Osteoblast (primary cell): ENCODE measurements around the gene ATP6V1G2. TPM values are rescaled to one million over a fixed set of nuclear protein-coding genes. Genes with fewer than 3 reads are reported as not detected.

Experiments
- DNase-seq: peaks from one replicate; pipeline ENCODE4 v3.0.0; 2011; ENCODE audit warnings: low spot score, mixed read lengths; ENCODE audit not compliant: insufficient read length; ENCODE audit errors: missing footprints
- H2AFZ ChIP-seq: 2 replicates; pipeline ENCODE4 v1.6.0; 2011; ENCODE audit warnings: mild to moderate bottlenecking, low read length
- H3K27ac ChIP-seq: 2 replicates; pipeline ENCODE4 v1.5.1; 2011; ENCODE audit warnings: mild to moderate bottlenecking, low read depth, low read length, moderate library complexity
- H3K27me3 ChIP-seq: 2 replicates; pipeline ENCODE4 v1.6.0; 2012; ENCODE audit warnings: mild to moderate bottlenecking, control low read depth, inconsistent platforms, low read length, moderate library complexity; ENCODE audit not compliant: insufficient read depth
- H3K36me3 ChIP-seq: 2 replicates; pipeline ENCODE4 v1.5.1; 2011; ENCODE audit warnings: mild to moderate bottlenecking, low read length, control low read depth, moderate library complexity; ENCODE audit not compliant: insufficient read depth
- H3K4me1 ChIP-seq: 2 replicates; pipeline ENCODE4 v1.5.1; 2011; ENCODE audit warnings: mild to moderate bottlenecking, low read length, control low read depth, moderate library complexity; ENCODE audit not compliant: insufficient read depth
- H3K4me2 ChIP-seq: 2 replicates; pipeline ENCODE4 v1.6.0; 2011; ENCODE audit warnings: mild to moderate bottlenecking, low read length; ENCODE audit not compliant: insufficient read depth
- H3K4me3 ChIP-seq: fragments of 200-600 bp; sonication (generic); 3 replicates; pipeline ENCODE4 v1.5.1; 2012; ENCODE audit warnings: mild to moderate bottlenecking, low read length, inconsistent platforms; ENCODE audit not compliant: insufficient read depth
- H3K79me2 ChIP-seq: 2 replicates; pipeline ENCODE4 v1.6.0; 2012; ENCODE audit warnings: mild to moderate bottlenecking, low read length, control low read depth, inconsistent platforms; ENCODE audit not compliant: insufficient read depth
- H3K9me3 ChIP-seq: 2 replicates; pipeline ENCODE4 v1.5.1; 2011; ENCODE audit warnings: low read depth, low read length, control low read depth
- H4K20me1 ChIP-seq: 2 replicates; pipeline ENCODE4 v1.6.0; 2012; ENCODE audit warnings: mild to moderate bottlenecking, low read length, control low read depth; ENCODE audit not compliant: insufficient read depth
- total RNA-seq: library from RNA; depleted of rRNA; stranded (reverse); fragments of >200 nt; gene quantifications from 2 replicates; pipeline ENCODE4 v1.2.3, GENCODE V29; 2012
- TF ChIP-seq, protein P1 (sequence below): IDR thresholded peaks from 2 replicates; pipeline ENCODE4 v1.5.1; 2011; ENCODE audit warnings: mild to moderate bottlenecking, low read depth, low read length, moderate library complexity; ENCODE audit errors: extremely low read depth

The ATP6V1G2 gene
- total RNA-seq, 1 donor: 2.2 TPM

- Histone ChIP-seq H2AFZ (no peak overlapping the region), H3K9me3 (no peaks in the 10 kb centered on the region), H4K20me1 (no peaks in the 10 kb centered on the region), H3K27me3 (no peaks in the 10 kb centered on the region), H3K4me2 (no peak overlapping the region), H3K27ac (no peak overlapping the region), H3K36me3 (no peaks in the 10 kb centered on the region), H3K4me3 (no peak overlapping the region), H3K79me2 (no peaks in the 10 kb centered on the region), H3K4me1 (peaks cover 14% of the 10 kb centered on the region)
- TF ChIP-seq, protein P1, sequence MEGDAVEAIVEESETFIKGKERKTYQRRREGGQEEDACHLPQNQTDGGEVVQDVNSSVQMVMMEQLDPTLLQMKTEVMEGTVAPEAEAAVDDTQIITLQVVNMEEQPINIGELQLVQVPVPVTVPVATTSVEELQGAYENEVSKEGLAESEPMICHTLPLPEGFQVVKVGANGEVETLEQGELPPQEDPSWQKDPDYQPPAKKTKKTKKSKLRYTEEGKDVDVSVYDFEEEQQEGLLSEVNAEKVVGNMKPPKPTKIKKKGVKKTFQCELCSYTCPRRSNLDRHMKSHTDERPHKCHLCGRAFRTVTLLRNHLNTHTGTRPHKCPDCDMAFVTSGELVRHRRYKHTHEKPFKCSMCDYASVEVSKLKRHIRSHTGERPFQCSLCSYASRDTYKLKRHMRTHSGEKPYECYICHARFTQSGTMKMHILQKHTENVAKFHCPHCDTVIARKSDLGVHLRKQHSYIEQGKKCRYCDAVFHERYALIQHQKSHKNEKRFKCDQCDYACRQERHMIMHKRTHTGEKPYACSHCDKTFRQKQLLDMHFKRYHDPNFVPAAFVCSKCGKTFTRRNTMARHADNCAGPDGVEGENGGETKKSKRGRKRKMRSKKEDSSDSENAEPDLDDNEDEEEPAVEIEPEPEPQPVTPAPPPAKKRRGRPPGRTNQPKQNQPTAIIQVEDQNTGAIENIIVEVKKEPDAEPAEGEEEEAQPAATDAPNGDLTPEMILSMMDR: no peak
- DNase-seq: peak; percentile 48
Observed at GRCh38 chr6:31577579-31577966, 31.2 kb upstream of the ATP6V1G2 start.

GRCh38 chr6:31576897-31577578 is 30.6 kb upstream of the ATP6V1G2 start:
- TF ChIP-seq, protein P1: no peak

DNA sequence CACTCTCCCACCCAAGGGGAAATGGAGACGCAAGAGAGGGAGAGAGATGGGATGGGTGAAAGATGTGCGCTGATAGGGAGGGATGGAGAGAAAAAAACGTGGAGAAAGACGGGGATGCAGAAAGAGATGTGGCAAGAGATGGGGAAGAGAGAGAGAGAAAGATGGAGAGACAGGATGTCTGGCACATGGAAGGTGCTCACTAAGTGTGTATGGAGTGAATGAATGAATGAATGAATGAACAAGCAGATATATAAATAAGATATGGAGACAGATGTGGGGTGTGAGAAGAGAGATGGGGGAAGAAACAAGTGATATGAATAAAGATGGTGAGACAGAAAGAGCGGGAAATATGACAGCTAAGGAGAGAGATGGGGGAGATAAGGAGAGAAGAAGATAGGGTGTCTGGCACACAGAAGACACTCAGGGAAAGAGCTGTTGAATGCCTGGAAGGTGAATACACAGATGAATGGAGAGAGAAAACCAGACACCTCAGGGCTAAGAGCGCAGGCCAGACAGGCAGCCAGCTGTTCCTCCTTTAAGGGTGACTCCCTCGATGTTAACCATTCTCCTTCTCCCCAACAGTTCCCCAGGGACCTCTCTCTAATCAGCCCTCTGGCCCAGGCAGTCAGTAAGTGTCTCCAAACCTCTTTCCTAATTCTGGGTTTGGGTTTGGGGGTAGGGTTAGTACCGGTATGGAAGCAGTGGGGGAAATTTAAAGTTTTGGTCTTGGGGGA is 29.7 kb upstream of the ATP6V1G2 start:
- H3K27me3 ChIP-seq: no peaks in the 10 kb centered on the region
- H3K9me3 ChIP-seq: no peaks in the 10 kb centered on the region
- no peak overlapping the region for H3K4me3 ChIP-seq
- no peak overlapping the region for H3K27ac ChIP-seq
- H4K20me1 ChIP-seq: no peaks in the 10 kb centered on the region
- DNase-seq: peak; percentile 79
- TF ChIP-seq, protein P1: no peak
- no peak overlapping the region for H2AFZ ChIP-seq
- H3K79me2 ChIP-seq: no peaks in the 10 kb centered on the region
- no peaks in the 10 kb centered on the region for H3K36me3 ChIP-seq
- no peak overlapping the region for H3K4me2 ChIP-seq
- peaks cover 6% of the 10 kb centered on the region for H3K4me1 ChIP-seq

More at GRCh38 chr6:31576897-31577578, 30.6 kb upstream of the ATP6V1G2 start:
- H3K9me3 ChIP-seq: no peaks in the 10 kb centered on the region
- no peak overlapping the region for H2AFZ ChIP-seq
- H3K36me3 ChIP-seq: no peaks in the 10 kb centered on the region
- peaks cover 14% of the 10 kb centered on the region for H3K4me1 ChIP-seq
- no peaks in the 10 kb centered on the region for H4K20me1 ChIP-seq
- no peaks in the 10 kb centered on the region for H3K79me2 ChIP-seq
- H3K4me3 ChIP-seq: no peak overlapping the region
- H3K27ac ChIP-seq: no peak overlapping the region
- peak; percentile 36 for DNase-seq
- H3K4me2 ChIP-seq: no peak overlapping the region
- H3K27me3 ChIP-seq: no peaks in the 10 kb centered on the region

DNA sequence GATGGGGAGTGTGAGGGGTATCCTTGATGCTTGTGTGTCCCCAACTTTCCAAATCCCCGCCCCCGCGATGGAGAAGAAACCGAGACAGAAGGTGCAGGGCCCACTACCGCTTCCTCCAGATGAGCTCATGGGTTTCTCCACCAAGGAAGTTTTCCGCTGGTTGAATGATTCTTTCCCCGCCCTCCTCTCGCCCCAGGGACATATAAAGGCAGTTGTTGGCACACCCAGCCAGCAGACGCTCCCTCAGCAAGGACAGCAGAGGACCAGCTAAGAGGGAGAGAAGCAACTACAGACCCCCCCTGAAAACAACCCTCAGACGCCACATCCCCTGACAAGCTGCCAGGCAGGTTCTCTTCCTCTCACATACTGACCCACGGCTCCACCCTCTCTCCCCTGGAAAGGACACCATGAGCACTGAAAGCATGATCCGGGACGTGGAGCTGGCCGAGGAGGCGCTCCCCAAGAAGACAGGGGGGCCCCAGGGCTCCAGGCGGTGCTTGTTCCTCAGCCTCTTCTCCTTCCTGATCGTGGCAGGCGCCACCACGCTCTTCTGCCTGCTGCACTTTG is 29.0 kb upstream of the ATP6V1G2 start, which contains the start of gene TNF:
Gene TNF (plus strand): TSS at position 231 of the 567 bp plus-strand sequence. CDS start 177 bp downstream, at position 408.
- TF ChIP-seq, protein P1: no peak
- peak within 1 kb of the TSS; percentile 23 for H3K4me3 ChIP-seq
- H3K27me3 ChIP-seq: no peaks in the 10 kb centered on the region
- peaks cover 3% of the 10 kb centered on the region for H3K4me1 ChIP-seq
- no peaks in the 10 kb centered on the region for H3K79me2 ChIP-seq
- DNase-seq: peak; percentile 92
- no peaks in the 10 kb centered on the region for H3K9me3 ChIP-seq
- peak within 1 kb of the TSS; percentile 30 for H3K4me2 ChIP-seq
- H2AFZ ChIP-seq: peak within 1 kb of the TSS; percentile 7
- H4K20me1 ChIP-seq: no peaks in the 10 kb centered on the region
- H3K36me3 ChIP-seq: no peaks in the 10 kb centered on the region
- H3K27ac ChIP-seq: no peak within 1 kb of the TSS
